MM.1S (cell line): ENCODE results near the gene ALG9.

ENCODE experiments used
- EZH2 ChIP-seq: fragments of 300-600 bp; sonication (generic); optimal IDR thresholded peaks from 2 replicates; pipeline ENCODE3; 2017; ENCODE audit warnings: low read depth, mild to moderate bottlenecking, antibody characterized with exemption, low read length, mixed read lengths
- TF ChIP-seq, protein P1 (sequence below): fragments of 300-600 bp; sonication (generic); IDR thresholded peaks from 2 replicates; pipeline ENCODE4 v1.5.1; 2016; ENCODE audit warnings: antibody characterized with exemption, low read length, mixed read lengths

DNA sequence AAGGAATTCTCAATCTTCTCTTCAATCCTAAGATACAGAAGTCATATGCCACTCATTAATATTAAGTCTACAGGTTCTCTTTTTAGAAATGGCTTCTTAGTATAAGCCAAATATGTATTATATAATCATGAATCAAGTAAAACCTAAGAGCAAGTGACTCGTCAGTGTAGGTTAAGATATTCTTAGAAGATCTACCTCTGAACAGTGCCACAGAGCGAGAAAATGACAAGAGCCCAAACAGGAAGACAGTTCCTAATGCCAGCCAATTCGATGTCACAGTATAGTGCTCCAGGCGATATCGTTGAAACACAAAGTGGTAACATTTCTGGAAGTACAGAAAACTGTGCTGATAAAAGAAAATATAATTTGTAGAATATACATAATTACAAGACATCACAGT, 33.3 kb downstream of the ALG9 start:
- TF ChIP-seq, protein P1, sequence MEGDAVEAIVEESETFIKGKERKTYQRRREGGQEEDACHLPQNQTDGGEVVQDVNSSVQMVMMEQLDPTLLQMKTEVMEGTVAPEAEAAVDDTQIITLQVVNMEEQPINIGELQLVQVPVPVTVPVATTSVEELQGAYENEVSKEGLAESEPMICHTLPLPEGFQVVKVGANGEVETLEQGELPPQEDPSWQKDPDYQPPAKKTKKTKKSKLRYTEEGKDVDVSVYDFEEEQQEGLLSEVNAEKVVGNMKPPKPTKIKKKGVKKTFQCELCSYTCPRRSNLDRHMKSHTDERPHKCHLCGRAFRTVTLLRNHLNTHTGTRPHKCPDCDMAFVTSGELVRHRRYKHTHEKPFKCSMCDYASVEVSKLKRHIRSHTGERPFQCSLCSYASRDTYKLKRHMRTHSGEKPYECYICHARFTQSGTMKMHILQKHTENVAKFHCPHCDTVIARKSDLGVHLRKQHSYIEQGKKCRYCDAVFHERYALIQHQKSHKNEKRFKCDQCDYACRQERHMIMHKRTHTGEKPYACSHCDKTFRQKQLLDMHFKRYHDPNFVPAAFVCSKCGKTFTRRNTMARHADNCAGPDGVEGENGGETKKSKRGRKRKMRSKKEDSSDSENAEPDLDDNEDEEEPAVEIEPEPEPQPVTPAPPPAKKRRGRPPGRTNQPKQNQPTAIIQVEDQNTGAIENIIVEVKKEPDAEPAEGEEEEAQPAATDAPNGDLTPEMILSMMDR: no peak
- TF ChIP-seq EZH2: no peak
